HepG2 (cell line): Measurements from ENCODE around the gene SLC5A10. TPM values are rescaled to one million over a fixed set of nuclear protein-coding genes. Genes with fewer than 3 reads are reported as not detected.

Experiments
- ATAC-seq: fragments of 200-7000 bp; cut with Tn5 transposase; 3 replicates; pipeline ENCODE4 v1.9.1; 2020; ENCODE audit warnings: mild to moderate bottlenecking, moderate library complexity
- BruUV-seq: library from RNA; stranded (reverse); fragments of 400-500 nt; replicated peaks from 2 replicates; lab custom pipeline; 2021; lab: Mats Ljungman, UMichigan
- CTCF ChIA-PET: fragments of 300-600 bp; formaldehyde crosslinking; extraction: SDS; loops from one replicate; lab custom pipeline; 2021; ENCODE audit warnings: low total read pairs, inconsistent platforms, low intra/inter-chr PET ratio; lab: Yijun Ruan, JAX
- POLR2A ChIA-PET: fragments of 350-600 bp; sonication (Branson Sonifier 250); formaldehyde crosslinking; loops from one replicate; lab custom pipeline; 2020; ENCODE audit warnings: antibody characterized with exemption, inconsistent platforms; lab: Yijun Ruan, JAX
- DNase-seq: peaks from one replicate; pipeline ENCODE4 v3.0.0-alpha.2; 2015; ENCODE audit warnings: low spot score
- FAIRE-seq: peaks from 3 replicates; lab custom pipeline; 2011; peaks lifted over from hg19 to GRCh38; lab: Jason Lieb, UNC
- H2AFZ ChIP-seq: one replicate; pipeline ENCODE4 v1.6.1; 2011; ENCODE audit warnings: low read length, inconsistent platforms
- H3K27ac ChIP-seq: fragments of 300-600 bp; 3 replicates; pipeline ENCODE4 v1.8.0; 2011; ENCODE audit warnings: mixed run types, mild to moderate bottlenecking, mixed read lengths, low read length, inconsistent platforms; ENCODE audit not compliant: insufficient read depth; ENCODE audit errors: extremely low read length
- H3K27me3 ChIP-seq, 2 experiments: fragments of 200-600 bp in 1 of 2; 2 replicates in 1 of 2; 3 replicates in 1 of 2; pipeline versions ENCODE4 v1.6.0 to v1.8.0; 2011; ENCODE audit warnings: low read length in 2 of 2, mild to moderate bottlenecking in 2 of 2, moderate library complexity in 2 of 2, inconsistent platforms in 1 of 2; ENCODE audit not compliant: insufficient read depth in 2 of 2, control insufficient read depth in 1 of 2
- H3K36me3 ChIP-seq, 2 experiments: fragments of 200-600 bp in 1 of 2; replicated peaks in 1 of 2; 2 replicates in 1 of 2; 3 replicates in 1 of 2; pipeline versions ENCODE4 v1.5.1 to v1.8.0; 2011; ENCODE audit warnings: low read length in 2 of 2, inconsistent platforms in 1 of 2; ENCODE audit not compliant: insufficient read depth in 2 of 2, control insufficient read depth in 1 of 2
- H3K4me1 ChIP-seq: 2 replicates; pipeline ENCODE4 v1.5.1; 2012; ENCODE audit warnings: low read length, inconsistent platforms; ENCODE audit not compliant: insufficient read depth
- H3K4me2 ChIP-seq: 2 replicates; pipeline ENCODE4 v1.6.0; 2011; ENCODE audit warnings: low read depth, low read length, inconsistent platforms
- H3K4me3 ChIP-seq, 3 experiments: fragments of 200-600 bp in 1 of 3; sonication (generic), shearing (Covaris generic) in 1 of 3; replicated peaks in 1 of 3; 2 replicates each; pipeline ENCODE4 v1.5.1; 2011 to 2016; ENCODE audit warnings: low read length in 3 of 3, inconsistent platforms in 2 of 3, low read depth in 2 of 3, mild to moderate bottlenecking in 2 of 3, control low read depth in 1 of 3, mixed read lengths in 1 of 3; ENCODE audit not compliant: insufficient read depth in 1 of 3
- H3K79me2 ChIP-seq: one replicate; pipeline ENCODE4 v1.6.1; 2011; ENCODE audit warnings: low read length, inconsistent platforms; ENCODE audit not compliant: insufficient read depth
- H3K9ac ChIP-seq: 2 replicates; pipeline ENCODE4 v1.6.0; 2011; ENCODE audit warnings: mild to moderate bottlenecking, low read depth, low read length, inconsistent platforms; ENCODE audit not compliant: insufficient read depth
- H3K9me3 ChIP-seq: 2 replicates; pipeline ENCODE4 v1.5.1; 2012; ENCODE audit warnings: mild to moderate bottlenecking, low read length
- H4K20me1 ChIP-seq: 2 replicates; pipeline ENCODE4 v1.6.0; 2011; ENCODE audit warnings: inconsistent platforms, mild to moderate bottlenecking, low read length, moderate library complexity; ENCODE audit not compliant: insufficient read depth
- ARNTL ChIP-seq: sonication (generic); formaldehyde crosslinking; IDR thresholded peaks from 2 replicates; pipeline ENCODE4 v1.4.0; 2020; ENCODE audit warnings: mild to moderate bottlenecking, missing genetic modification reagents
- CCAR2 ChIP-seq: fragments of 200-400 bp; formaldehyde crosslinking; optimal IDR thresholded peaks from 2 replicates; pipeline ENCODE3; 2018; ENCODE audit warnings: low read depth, mild to moderate bottlenecking, low read length, moderate library complexity
- DNMT3B ChIP-seq: conservative IDR thresholded peaks from 2 replicates; pipeline ENCODE4 v1.6.1; 2016; ENCODE audit warnings: missing biosample characterization, control low read depth
- FIP1L1 ChIP-seq: fragments of 200-400 bp; formaldehyde crosslinking; IDR thresholded peaks from 2 replicates; pipeline ENCODE4 v1.6.1; 2018; ENCODE audit warnings: low read depth, mild to moderate bottlenecking, low read length, moderate library complexity, borderline replicate concordance; ENCODE audit not compliant: insufficient read depth
- HCFC1 ChIP-seq: fragments of 150-350 bp; IDR thresholded peaks from 2 replicates; pipeline ENCODE4 v1.6.1; 2014; ENCODE audit warnings: low read depth, low read length
- HIVEP1 ChIP-seq: sonication (generic); formaldehyde crosslinking; IDR thresholded peaks from 2 replicates; pipeline ENCODE4 v1.4.0; 2020; ENCODE audit warnings: mild to moderate bottlenecking, missing genetic modification reagents
- KDM5A ChIP-seq: fragments of 200-600 bp; sonication (generic); IDR thresholded peaks from 2 replicates; pipeline ENCODE4 v1.7.0; 2018; ENCODE audit warnings: antibody characterized with exemption, mild to moderate bottlenecking, low read length, borderline replicate concordance
- KLF13 ChIP-seq: sonication (generic); formaldehyde crosslinking; IDR thresholded peaks from 2 replicates; pipeline ENCODE4 v1.4.0; 2020; ENCODE audit warnings: mild to moderate bottlenecking, missing genetic modification reagents
- MYC ChIP-seq: sonication (generic); formaldehyde crosslinking; IDR thresholded peaks from 2 replicates; pipeline ENCODE4 v1.9.0; 2021; ENCODE audit warnings: missing genetic modification reagents, borderline replicate concordance
- NPAS2 ChIP-seq: sonication (generic); formaldehyde crosslinking; IDR thresholded peaks from 2 replicates; pipeline ENCODE4 v1.8.0; 2022; ENCODE audit warnings: mild to moderate bottlenecking, missing genetic modification reagents, borderline replicate concordance
- NR2F6 ChIP-seq, 2 experiments: IDR thresholded peaks; 2 replicates each; pipeline ENCODE4 v1.6.1; 2016; ENCODE audit warnings: antibody characterized with exemption in 1 of 2, mild to moderate bottlenecking in 1 of 2
- RCOR2 ChIP-seq: IDR thresholded peaks from 2 replicates; pipeline ENCODE4 v1.6.1; 2016; ENCODE audit warnings: missing biosample characterization, missing genetic modification reagents
- ZFP62 ChIP-seq: sonication (generic); formaldehyde crosslinking; IDR thresholded peaks from 2 replicates; pipeline ENCODE4 v1.4.0; 2020; ENCODE audit warnings: missing genetic modification reagents
- ZNF143 ChIP-seq: sonication (generic); formaldehyde crosslinking; IDR thresholded peaks from 2 replicates; pipeline ENCODE4 v1.4.0; 2020; ENCODE audit warnings: missing genetic modification reagents
- ZNF160 ChIP-seq: sonication (generic); formaldehyde crosslinking; IDR thresholded peaks from 2 replicates; pipeline ENCODE4 v1.8.0; 2022; ENCODE audit warnings: mild to moderate bottlenecking, inconsistent platforms, missing genetic modification reagents
- ZNF431 ChIP-seq: sonication (generic); formaldehyde crosslinking; IDR thresholded peaks from 2 replicates; pipeline ENCODE4 v1.9.0; 2022; ENCODE audit warnings: missing genetic modification reagents, low read depth, mild to moderate bottlenecking, borderline replicate concordance
- ZSCAN9 ChIP-seq: IDR thresholded peaks from 2 replicates; pipeline ENCODE4 v1.6.1; 2016; ENCODE audit warnings: borderline replicate concordance
- WGBS: methylation state at CpG from one replicate; pipeline ENCODE4 v1.1.6; 2017; ENCODE audit warnings: low lambda C conversion rate; 5-methylcytosine and 5-hydroxymethylcytosine counted together
- in situ Hi-C: cut with HindIII; loops from 2 replicates; pipeline ENCODE4 v1.10.0; 2017; ENCODE audit warnings: low pct_unique_long_range_greater_than_20kb; ENCODE audit not compliant: extremely low pct_ligation_motif_present
- intact Hi-C: fragments of 100-400 bp; cut with micrococcal nuclease; formaldehyde crosslinking; loops from one replicate; pipeline ENCODE4 v1.10.0; 2022; ENCODE audit not compliant: unreplicated experiment
- polyA plus RNA-seq, 8 experiments: library from polyadenylated mRNA; depleted of rRNA in 3 of 8; stranded (reverse) in 7 of 8; unstranded in 1 of 8; fragments of >200 nt; fragmentation: Illumina TruSeq in 4 of 8; extraction: Trizol in 4 of 8; gene quantifications; 2 replicates each; pipeline versions ENCODE4 v1.2.1 to v1.2.3, GENCODE V29; 2011 to 2016; ENCODE audit warnings: low read depth in 4 of 8, missing spikeins in 1 of 8, mixed read lengths in 1 of 8; ENCODE audit not compliant: insufficient read depth in 1 of 8
- total RNA-seq, 5 experiments: library from RNA; depleted of rRNA; stranded (reverse); fragments of >200 nt; fragmentation: Illumina TruSeq; extraction: Trizol; gene quantifications; 2 replicates each; pipeline ENCODE4 v1.2.3, GENCODE V29; 2016; ENCODE audit warnings: low read depth in 1 of 5
- TF ChIP-seq, protein P1 (sequence below): sonication (generic); formaldehyde crosslinking; IDR thresholded peaks from 2 replicates; pipeline ENCODE4 v1.4.0; 2020; ENCODE audit warnings: mild to moderate bottlenecking, missing genetic modification reagents
- TF ChIP-seq, protein P2 (sequence below): sonication (generic); formaldehyde crosslinking; IDR thresholded peaks from 2 replicates; pipeline ENCODE4 v1.4.0; 2020; ENCODE audit warnings: missing genetic modification reagents

SLC5A10 gene
- total and polyA plus RNA-seq, 2 of the 13 experiments (the other 11 are each of a cell fraction or from before 2014, with no cell fraction given), result 0.05 TPM; not detected in 1

DNA sequence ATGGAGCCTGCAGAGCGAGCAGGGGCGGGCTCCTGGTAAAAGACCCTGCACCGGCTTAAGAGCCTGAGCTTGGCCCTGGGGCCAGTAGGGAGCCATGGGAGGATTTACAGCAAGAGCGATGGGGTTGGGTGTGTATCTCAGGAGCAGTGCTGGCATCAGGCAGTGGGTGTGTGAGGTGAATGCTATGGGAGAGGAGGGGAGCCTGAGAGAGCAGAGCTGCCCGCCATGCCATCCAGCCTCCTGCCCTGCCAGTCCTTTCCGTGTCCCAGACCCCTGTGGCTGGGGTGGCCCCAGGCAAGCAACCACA, 29.3 kb downstream of the SLC5A10 start (continued):
- TF ChIP-seq, protein P1, sequence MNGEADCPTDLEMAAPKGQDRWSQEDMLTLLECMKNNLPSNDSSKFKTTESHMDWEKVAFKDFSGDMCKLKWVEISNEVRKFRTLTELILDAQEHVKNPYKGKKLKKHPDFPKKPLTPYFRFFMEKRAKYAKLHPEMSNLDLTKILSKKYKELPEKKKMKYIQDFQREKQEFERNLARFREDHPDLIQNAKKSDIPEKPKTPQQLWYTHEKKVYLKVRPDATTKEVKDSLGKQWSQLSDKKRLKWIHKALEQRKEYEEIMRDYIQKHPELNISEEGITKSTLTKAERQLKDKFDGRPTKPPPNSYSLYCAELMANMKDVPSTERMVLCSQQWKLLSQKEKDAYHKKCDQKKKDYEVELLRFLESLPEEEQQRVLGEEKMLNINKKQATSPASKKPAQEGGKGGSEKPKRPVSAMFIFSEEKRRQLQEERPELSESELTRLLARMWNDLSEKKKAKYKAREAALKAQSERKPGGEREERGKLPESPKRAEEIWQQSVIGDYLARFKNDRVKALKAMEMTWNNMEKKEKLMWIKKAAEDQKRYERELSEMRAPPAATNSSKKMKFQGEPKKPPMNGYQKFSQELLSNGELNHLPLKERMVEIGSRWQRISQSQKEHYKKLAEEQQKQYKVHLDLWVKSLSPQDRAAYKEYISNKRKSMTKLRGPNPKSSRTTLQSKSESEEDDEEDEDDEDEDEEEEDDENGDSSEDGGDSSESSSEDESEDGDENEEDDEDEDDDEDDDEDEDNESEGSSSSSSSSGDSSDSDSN, result peak; percentile 2; the same call in 1 of the 2 replicates
- TF ChIP-seq, all 625 proteins: peak for 18

DNA sequence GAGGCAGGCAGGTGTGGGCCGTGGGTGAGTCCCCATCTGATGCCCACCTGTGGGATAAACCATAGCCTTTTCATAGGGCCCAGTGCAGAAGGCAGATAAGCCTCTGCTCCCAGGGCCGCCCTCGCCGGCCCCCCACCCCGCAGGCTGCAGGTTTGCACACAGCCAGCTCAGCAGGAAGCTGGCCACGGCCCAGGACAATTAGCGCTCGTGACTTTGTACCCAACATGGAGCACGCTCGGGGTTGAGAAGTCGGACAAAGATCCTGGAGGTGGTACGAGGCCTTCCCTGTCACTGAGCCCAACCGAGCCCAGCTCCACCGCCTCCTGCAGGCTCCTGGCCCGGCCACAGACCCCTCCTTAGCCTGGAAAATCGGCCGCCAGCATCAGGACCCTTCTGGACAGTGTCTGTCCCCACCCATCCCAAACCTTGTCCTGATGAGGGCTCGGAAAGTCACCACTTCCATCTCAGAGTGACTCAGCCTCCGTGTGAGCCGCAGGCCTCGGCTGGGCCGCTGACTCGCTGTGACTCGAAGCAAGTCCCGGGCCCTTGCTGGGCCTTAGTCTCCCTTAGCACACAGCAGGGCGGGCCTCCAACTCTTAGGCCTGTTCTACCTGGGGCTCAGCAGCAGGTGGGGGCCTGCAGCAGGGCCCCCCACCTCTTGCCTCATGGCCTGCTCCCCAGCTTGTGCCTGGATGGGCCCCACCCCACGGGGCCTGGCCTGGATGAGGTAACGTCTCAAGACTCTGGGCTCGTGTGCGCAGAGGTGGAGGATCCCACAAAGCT, 29.9 kb downstream of the SLC5A10 start:
- ATAC-seq (peak; percentile 84), DNase-seq (peak; percentile 87), FAIRE-seq (peak; percentile 75)
- no peaks in the 10 kb centered on the region for H3K27me3 ChIP-seq
- peak overlapping the region; percentile 62 for H3K9ac ChIP-seq
- peaks cover 28 to 66% of the 10 kb centered on the region in 2 experiments for H3K36me3 ChIP-seq
- intact Hi-C loops, result no loop called here
- 20% methylated on average over 10 of the region's 30 CpGs for WGBS
- peaks cover 51% of the 10 kb centered on the region for H3K4me1 ChIP-seq
- H3K4me2 ChIP-seq, result peak overlapping the region; percentile 45
- ChIA-PET CTCF (no interaction called here), POLR2A (interaction anchor here (1.0 to 3.4 kb wide), 5 partner anchors 10 to 24 kb away, joined by 3 to 22 read pairs (median 6); partner anchors contain the start of gene FAM83G)
- no peak overlapping the region for H2AFZ ChIP-seq
- BruUV-seq, result TSS peak; percentile 91
- peak overlapping the region in 1 of 3 experiments; percentile 42; a peak in 1 of 6 replicates for H3K4me3 ChIP-seq
- H3K79me2 ChIP-seq, result no peaks in the 10 kb centered on the region
- no peaks in the 10 kb centered on the region for H4K20me1 ChIP-seq
- H3K27ac ChIP-seq, result peak overlapping the region; percentile 88
- H3K9me3 ChIP-seq, result no peaks in the 10 kb centered on the region
- in situ Hi-C loops, result no loop called here
- 0 out of 2 replicates have a peak, but pooled peaks have one; percentile 15 for TF ChIP-seq HIVEP1 (CRISPR knock-in tag)
- TF ChIP-seq FIP1L1, result no peak
- no peak for TF ChIP-seq ZNF160
- TF ChIP-seq NR2F6 (IDR thresholded peaks at IDR 0.05), result no peak
- peak; percentile 59; the same call in 1 of the 2 replicates for TF ChIP-seq NR2F6 (CRISPR knock-in tag; IDR thresholded peaks at IDR 0.05)
- no peak for TF ChIP-seq ZNF143 (CRISPR knock-in tag)
- TF ChIP-seq NPAS2 (CRISPR knock-in tag), result no peak
- TF ChIP-seq MYC, result peak; percentile 66; the same call in 1 of the 2 replicates
- TF ChIP-seq ZSCAN9 (CRISPR knock-in tag), result no peak; the same call in 1 of the 2 replicates
- TF ChIP-seq CCAR2, result no peak
- no peak for TF ChIP-seq ZFP62 (CRISPR knock-in tag)
- TF ChIP-seq KLF13 (CRISPR knock-in tag), result no peak
- TF ChIP-seq HCFC1, result no peak
- TF ChIP-seq RCOR2, result peak; percentile 58; the same call in 1 of the 2 replicates
- 0 out of 2 replicates have a peak, but pooled peaks have one; percentile 64 for TF ChIP-seq ZNF431
- TF ChIP-seq KDM5A, result no peak
- TF ChIP-seq ARNTL (CRISPR knock-in tag), result peak; percentile 54; the same call in 1 of the 2 replicates
- TF ChIP-seq, protein P2, sequence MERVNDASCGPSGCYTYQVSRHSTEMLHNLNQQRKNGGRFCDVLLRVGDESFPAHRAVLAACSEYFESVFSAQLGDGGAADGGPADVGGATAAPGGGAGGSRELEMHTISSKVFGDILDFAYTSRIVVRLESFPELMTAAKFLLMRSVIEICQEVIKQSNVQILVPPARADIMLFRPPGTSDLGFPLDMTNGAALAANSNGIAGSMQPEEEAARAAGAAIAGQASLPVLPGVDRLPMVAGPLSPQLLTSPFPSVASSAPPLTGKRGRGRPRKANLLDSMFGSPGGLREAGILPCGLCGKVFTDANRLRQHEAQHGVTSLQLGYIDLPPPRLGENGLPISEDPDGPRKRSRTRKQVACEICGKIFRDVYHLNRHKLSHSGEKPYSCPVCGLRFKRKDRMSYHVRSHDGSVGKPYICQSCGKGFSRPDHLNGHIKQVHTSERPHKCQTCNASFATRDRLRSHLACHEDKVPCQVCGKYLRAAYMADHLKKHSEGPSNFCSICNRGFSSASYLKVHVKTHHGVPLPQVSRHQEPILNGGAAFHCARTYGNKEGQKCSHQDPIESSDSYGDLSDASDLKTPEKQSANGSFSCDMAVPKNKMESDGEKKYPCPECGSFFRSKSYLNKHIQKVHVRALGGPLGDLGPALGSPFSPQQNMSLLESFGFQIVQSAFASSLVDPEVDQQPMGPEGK (CRISPR knock-in tag), result peak; percentile 93
- peak; percentile 66; the same call in 1 of the 2 replicates for TF ChIP-seq DNMT3B
